Activated CD4-positive, alpha-beta T cell treated with anti-CD3 and anti-CD28 coated beads, Interleukin-10, Interleukin-2, amounts not matched to agents 100 ng/mL and 50 ng/mL, durations not matched to agents 16 hours and 8 hours (primary cell): Measurements from ENCODE around the gene TMEM43.

Experiments
- DNase-seq: peaks from one replicate; pipeline ENCODE4 v3.0.0-alpha.2; 2020

TMEM43 gene

DNA sequence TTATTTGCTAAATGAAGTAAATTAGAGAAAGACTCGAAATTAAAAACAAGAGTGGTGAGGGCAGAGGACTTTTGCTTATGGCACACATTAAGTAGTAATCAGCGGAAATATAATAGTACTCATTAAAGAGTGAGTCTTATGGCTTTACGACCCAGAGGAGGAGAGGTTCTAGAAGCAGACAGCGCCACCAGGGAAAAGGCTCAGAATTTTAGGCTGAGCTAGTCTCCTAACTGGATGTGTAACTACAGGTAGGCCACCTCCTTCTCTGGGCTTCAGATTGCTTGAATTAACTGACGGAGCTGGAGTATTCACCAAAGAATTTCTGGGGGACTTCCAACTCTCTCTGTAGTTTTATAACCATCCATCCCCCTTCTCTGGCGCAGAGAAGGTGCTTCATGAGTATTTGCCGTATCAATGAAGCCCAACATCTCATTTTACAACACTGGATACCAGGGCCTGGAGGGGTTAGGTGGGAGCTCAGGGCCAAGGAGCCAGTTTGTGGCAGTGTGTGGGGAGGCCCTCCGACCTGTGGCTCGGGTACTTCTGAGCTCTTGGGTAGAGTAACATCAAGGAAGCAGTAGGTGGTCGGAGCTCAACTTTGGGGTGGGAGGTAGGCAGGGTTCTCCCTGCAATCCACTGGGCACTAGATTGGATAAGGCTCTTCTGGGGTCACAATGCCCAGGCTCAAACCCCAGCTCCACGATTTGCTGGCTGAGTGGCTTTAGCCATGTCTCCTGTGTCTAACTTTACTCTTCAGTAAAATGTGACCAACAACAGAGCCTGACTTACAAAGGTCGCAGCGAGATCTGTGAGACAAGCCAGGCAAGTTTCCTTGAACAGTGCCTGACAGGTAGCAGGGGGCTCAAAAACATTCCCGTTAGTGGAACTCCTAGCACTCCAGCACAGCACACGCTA, 1.3 kb upstream of the TMEM43 start:
- DNase-seq: no peak

DNA sequence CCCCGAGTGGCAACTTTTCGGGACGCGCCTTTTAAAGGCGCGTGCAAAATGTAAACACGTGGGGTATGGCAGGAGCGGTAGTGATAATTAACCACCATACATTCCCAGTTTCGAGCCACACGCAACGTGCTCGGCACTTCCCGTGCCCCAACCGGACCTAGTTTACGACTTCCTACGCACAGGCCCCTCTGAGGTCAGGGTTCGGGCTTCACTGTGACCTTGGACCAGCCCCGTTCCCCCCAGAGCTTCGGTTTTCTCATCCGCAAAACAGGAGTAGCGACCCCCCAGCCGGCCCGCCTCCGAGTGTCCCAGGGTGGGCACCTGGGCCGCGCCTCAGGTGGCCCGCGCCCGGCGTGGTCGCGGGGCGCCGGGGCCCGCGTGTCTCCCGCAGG, 633 bp upstream of the TMEM43 start:
- DNase-seq: peak; percentile 84

DNA sequence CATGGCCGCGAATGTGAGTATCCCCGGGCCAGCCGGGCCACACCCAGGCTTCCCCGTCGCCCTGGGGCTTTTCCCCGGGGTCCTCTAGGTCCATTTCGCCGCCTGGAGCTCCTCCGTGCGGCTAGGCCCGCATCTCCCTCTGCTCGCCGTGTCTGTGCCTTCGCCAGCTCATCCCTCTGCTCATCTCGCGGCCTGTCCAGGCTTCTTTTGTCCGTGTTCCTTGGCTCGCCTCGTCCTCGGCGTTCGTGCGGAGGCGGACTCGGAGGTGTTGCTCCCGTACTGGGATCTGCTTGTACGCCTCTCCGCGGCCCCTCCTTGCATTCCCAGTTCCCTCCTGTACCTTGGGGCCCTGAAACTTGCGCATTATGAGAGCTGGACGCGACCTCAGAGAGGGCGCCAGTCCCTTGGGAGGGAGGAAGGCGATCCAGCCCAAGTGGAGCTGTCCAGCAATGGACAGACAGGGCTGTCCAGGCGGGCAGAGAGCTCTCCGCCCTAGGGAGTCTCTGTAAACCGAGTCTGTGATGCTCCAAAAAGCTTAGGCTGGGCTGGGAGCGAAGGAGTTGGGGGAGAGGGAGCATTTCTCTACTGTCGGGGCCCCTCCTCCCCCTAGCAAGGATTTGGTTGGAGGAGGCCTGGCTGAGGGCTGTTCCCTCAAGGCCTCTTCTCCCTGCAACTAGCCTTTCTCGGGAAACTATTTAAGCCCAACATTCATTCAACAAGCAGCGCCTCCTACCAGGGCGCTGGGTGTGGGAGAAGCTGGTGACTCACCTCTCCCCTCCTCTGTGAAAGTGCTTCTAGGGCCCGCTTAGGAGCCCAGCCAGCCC, 553 bp downstream of the TMEM43 start:
- peak; percentile 81 for DNase-seq

DNA sequence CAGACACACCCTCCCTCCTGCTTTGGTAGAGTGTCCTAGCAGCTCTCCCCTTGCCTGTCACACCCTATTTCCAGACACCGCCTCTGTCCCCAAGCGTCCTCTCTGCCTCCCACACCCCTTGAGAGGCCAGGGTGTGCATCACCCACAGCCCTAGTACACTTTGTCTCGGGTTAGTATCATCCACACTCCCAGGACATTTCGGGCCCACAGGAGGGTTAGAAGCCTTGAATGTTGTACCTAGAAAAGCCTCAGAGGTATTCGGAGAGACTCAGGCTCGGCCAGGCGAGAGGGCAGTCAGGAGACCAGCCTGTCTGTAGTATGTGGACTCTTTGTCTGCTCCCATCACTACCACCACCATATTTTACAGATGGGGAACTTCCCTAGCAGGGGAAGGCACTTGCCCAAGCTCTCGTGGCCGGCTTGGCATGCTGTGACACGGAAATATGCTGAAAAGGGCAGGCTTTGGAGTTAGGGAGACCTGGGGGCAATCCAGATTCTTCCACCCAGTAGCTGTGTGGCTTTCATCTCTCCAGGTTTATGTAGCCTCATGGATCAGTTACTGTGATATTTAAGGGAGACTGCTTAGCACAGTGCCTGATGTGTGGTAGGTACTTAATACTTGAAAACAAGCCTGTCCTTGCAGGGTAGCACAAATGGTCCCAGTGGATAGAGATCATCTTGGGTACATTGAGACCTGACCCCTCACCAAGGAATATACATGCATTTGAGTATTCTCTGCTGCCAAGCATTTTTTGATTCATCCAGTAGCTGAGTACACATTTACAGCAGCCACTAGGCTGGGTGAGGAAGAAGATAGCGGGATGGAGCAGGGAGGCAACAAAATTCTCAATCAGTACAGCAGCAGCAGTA, 1.4 kb downstream of the TMEM43 start:
- no peak for DNase-seq

DNA sequence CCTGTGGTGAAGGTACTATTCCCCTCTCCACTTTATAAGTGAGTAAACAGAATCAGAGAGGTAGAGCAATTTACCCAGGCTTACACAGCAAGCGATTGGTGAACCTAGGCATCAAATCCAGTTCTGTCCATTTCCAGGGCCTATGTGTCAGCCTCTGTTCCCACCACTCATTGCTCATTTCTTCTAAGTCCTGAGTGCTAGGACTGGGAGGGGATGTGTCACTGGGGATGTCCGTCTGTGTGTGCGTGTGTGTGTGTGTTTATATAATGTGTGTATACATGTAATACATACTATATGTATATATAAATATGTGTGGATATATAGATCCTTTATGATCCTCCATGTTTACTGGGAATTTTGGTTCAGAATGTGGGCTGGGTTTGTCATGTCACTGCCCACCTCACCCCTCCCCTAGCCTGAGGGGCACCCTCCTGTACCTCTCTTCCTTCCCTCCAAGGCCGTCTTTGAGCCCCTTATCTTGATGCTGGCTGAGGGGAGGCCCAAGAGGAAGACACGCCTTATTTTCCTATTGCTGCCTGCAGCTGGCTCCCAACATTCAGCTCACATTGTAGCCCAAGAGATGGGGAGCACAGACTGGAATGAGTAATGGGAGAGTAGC, 2.1 kb downstream of the TMEM43 start:
- DNase-seq: no peak

DNA sequence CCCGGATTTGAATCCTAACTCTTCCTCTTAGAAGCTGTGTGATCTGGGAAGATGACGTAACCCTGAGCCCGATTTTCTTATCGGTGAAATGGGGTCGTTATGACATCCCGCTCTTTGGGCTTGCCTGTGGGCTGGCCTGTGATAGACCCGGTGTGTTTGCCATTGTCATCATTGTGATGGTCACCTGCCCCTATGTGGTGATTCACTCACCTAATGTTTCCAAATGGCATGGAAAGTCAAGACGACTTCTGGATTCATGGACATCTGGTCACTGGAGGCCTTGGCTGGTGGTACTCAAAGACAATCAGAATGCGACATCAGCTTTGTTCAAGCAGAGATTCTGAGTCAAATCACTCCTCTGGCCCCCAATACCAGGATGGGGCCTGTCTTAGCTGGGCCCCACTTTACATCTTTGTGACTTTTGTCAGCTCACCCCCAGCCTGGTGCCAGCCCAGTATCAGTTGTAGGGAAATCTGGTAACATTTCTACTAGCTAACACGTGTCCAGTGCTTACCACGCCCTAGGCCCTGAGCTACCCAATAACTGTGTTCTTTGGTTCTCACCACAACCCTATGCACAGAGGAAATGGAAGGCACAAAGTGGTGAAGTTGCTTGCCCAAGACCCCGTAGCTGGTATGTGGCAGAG, 2.8 kb downstream of the TMEM43 start:
- no peak for DNase-seq

DNA sequence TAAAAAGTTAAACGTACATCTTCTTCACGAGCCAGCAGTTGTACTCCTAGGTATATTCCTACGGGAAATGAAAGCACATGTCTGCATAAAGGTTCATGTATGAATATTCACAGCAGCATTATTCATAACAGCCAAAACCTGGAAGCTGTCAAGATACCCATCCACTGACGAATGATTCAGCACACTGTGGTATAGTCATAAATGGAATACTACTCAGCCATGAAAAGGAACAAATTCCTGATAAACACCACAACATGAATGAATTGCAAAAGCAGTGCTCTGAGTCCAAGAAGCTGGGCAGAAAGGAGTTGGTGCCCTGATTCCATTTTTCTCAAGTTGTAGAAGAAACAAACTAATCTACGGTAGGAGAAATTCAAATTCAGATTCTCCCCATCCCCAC, 3.9 kb downstream of the TMEM43 start:
- no peak for DNase-seq

DNA sequence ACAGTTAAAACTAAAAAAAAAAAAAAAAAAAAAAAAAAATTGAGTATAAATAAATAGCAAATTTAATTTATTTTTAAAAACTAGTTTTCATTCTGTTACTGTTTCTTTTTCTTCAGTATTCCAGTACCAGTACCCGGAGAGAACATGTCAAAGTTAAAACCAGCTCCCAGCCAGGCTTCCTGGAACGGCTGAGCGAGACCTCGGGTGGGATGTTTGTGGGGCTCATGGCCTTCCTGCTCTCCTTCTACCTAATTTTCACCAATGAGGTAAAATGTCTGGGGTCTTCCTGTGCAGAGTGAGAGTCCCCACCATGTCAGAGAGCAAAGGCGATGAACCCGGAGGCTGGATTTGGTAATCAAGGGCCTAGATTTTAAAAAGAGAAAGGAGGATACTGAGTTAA, 4.4 kb downstream of the TMEM43 start:
- DNase-seq: no peak

DNA sequence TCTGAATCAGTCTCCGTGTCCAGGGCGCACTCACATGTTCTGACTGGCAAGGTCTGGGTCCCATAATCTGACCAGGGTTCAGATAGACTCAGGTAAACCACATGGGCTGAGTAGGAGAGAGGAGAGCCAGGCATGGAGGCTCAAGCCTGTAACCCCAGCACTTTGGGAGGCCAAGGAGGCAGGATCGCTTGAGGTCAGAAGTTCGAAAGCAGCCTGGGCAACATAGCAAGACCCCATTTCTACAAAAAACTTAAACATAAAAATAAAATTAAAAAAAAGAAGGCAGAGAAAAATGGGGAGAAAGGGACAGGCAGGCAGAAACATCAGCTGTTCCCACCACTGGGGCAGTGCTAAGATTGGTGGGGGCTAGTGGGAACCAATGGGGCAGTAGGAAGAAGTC, 5.4 kb downstream of the TMEM43 start:
- DNase-seq: no peak

DNA sequence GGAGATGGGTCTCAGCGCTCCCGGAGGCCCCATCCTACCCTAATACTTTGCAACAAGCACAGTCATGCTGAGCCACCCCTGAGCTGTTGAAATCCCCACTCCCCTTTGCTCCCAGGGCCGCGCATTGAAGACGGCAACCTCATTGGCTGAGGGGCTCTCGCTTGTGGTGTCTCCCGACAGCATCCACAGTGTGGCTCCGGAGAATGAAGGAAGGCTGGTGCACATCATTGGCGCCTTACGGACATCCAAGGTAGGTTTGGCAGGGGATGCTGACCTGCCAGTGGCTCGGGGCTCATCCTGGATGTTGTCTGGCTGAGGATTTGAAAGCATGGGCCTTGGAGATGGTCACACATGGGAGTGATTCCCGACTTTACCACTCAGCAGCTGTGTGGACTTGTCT, 5.9 kb downstream of the TMEM43 start:
- no peak for DNase-seq

DNA sequence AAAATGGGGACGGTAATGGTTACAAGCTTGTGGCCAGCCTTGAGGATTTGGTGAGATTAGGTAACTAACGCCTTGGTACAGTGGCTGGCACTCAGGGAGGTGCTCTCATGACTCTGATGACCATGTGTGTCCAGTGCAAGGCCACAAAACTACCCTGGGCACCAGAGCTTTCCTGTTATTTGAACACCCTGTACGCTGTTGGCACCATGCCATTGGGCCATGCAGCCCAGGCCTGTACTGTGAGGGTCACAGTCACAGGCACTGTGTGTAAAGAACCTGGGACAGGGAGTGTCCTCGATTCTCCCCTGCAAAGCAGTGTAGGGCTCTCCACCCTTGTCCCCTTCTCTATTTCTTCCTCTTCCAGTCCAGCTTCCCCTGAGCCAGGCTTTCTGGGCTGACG, 6.3 kb downstream of the TMEM43 start:
- no peak for DNase-seq

DNA sequence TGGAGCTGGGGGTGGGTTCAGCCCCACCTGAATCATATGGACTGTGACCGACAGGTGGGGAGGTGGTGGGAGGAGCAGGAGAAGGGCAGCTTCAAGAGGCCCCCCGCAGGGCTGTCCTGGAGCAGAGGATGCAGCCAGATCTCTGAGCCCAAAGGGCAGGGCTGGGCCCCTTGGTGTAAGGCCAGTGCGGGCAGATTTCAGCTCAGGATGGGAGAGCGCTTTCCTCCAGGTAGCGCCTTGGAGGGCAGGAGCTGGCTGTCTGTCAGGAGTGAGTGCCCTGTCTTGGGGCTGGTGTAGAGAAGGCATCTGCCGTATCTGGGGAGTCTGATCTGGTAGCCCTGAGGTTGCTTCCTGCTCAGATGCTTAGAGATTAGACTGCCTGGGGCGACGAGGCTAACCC, 7.3 kb downstream of the TMEM43 start:
- DNase-seq: no peak

DNA sequence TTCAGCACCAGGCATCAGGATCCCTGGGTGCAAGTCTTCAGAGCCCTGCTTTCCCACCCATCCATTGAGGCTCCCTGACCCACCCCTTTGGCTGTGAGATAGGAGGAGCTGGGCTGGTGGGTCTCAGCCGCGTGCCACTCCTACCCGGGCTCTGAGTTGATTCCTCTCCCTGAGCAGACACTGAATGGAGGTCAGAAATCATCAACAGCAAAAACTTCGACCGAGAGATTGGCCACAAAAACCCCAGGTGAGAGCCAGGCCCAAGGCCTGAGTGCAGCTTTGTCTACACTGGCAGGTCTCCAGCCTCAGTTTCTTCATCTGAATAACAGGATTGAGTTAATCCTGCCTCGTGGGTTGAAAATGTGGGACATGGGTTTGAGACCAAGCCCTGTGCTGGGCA, 7.8 kb downstream of the TMEM43 start:
- no peak for DNase-seq

DNA sequence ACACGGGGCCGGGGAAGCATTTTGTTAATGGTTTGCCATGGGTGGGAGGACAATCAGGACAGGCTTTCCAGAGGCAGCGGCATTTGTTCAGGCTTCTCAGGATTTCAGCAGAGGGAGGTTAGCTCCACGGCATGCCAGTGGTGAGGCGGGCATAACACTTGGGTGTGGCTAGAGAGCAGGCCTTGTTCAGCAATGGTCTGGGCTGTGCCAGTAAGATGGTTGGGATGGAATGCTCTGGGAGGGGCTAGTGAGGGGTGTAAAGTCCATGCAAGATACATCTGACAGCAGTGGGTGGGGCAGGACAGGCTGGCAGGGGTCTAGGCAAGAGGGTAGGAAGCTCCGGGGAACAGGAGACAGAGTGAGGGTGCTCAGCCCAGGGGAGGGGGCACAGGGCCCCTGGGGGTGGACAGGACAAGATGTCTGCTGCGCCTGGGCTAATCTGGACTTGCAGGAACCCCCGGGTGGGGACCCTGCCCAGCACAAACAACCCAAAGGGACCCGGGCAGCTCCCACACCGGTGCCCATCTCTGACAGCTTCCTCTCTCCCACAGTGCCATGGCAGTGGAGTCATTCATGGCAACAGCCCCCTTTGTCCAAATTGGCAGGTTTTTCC, 8.4 kb downstream of the TMEM43 start:
- no peak for DNase-seq

DNA sequence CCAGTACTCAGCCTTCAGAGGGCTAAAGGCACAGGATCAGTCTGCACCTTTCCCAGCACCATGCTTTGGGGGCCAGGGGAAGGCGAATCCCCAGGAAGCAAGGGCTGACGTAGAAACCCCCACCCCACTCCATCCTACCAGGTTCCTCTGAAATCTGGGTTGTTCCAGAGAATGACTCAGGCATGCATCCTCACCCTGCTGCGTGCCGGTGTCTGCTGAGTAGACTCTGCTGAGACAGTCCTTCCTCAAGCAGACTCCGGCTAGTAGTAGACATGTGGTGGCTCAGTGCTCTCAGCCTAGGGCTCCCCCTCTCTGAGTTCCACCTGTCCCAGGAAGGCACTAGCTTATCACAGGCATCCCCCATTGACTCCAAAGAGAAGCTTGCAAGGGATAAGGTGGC, 9.0 kb downstream of the TMEM43 start:
- DNase-seq: no peak

DNA sequence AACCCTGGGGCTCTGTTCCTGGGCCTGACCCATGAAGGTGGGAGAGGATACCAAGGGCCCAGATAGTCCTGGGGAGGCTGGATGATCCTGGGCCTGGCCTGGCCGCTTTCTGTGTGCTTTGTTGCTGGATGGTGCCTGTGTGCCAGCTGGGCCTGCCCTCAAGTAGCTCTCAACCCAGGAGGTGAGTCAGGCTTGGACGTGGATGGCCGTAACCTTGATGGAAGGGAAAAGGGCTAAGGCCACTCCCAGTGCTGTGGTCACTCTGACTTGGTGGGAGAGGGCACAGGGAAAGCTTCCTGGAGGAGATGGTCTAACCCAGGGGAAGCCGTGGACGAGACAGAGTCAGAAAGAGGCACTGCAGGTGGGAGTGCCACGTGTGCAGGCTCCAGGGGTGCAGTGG, 9.4 kb downstream of the TMEM43 start:
- DNase-seq: no peak

DNA sequence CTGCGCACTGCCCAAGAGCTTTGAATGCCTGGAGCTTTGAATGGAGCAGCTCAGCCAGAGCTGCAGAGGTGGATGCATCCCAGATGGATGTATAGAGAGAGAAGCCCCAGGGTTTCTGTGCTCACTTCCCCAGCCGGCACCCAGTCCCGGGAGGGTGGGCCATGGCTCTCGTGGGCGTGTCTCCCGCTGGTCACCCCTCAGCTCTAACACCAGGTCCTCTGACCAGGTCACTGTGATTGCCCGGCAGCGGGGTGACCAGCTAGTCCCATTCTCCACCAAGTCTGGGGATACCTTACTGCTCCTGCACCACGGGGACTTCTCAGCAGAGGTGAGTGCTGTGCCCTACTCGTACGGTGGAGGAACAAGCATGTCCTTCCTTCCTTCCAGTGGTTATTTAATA, 10.7 kb downstream of the TMEM43 start:
- no peak for DNase-seq

DNA sequence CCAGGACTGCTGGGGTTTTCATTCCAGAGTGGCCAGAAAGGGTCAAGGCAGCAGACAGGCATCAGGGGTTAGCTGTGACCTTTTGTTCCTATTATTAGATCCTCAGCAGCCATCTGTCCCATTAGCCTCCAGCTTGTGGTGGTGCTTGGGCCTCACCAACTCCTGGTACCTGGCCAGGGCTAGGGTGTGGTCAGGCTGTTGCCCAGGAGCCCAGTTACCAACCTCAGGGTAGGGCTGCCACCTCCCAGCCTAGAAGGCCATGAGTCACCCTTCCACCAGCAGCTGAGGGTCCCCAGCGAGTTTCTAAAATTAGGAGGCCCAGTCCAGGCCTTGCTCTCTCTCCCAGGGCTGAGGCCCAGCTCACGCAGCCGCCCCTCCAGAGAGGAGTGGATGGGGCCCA, 12.2 kb downstream of the TMEM43 start:
- no peak for DNase-seq

DNA sequence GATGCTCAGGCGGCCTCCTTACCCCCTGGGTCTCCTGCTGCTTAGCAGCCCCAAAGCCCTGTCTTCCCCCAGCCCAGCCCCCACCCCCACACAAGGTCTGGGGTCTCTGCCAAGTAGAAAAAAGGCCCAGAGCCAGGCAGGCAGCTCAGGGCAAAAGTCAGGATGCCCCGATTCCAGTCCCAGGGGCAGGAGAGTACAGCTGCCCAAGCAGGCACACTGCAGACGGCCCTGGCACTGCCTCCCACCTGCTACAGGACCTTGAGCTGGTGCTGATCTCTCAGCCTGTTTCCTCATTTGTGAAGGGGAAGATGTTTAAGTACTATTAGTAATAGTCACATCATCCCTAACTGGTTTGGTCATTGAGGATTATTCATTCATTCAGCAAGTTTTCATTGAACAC, 12.6 kb downstream of the TMEM43 start:
- no peak for DNase-seq

DNA sequence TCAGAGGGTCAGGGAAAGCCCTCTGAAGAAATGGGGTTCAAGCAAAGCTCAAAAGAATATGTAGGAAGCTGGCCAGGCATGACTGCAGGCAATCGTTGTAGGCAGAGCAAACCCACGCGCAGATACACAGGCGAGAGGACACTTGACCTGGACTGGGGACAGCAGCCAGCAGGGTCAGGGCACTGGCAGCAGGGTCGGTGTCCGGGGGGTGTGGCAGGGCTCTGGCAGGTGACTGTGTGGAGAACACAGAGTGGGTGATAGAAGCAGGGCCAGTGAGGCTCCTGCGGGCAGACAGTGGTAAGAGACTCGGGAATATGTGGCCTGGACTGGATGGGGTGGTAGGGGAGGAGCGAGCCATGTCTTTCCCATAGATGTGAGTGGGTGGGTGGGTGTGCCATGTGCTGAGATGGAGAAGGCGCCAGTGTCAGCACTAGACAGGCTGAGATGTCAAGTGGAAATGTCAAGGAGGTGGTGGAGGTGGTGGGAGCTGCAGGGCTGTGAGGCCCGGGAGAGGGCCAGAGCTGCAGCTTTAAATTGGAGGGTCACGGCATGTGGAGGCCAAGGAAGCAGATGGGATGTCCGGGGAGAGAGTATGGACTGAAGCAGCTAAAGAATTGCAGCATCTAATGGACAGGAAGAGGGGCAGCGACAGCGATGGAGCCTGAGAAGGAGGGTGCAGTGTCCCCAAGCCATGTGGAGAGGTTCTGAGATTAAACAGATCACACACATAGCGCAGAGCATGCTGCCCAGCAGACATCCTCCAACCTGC, 13.4 kb downstream of the TMEM43 start:
- no peak for DNase-seq
